Measurements from ENCODE around the gene RFK.
"Not testable (repeated sequence)": the region's sequence is repeated elsewhere in the genome, so short reads cannot be mapped to it uniquely, and the experiment has no call there.

Gene RFK

GRCh38 chr9:76394195-76394959 lies at the start of gene RFK:
Gene RFK, minus strand, starts transcription at chr9:76394426. Its CDS starts 255 bp downstream, at chr9:76394171.
- DNase-seq: peak; percentile 90

GRCh38 chr9:76443887-76444286 lies 49.7 kb upstream of the RFK start:
- no peak for DNase-seq

DNA sequence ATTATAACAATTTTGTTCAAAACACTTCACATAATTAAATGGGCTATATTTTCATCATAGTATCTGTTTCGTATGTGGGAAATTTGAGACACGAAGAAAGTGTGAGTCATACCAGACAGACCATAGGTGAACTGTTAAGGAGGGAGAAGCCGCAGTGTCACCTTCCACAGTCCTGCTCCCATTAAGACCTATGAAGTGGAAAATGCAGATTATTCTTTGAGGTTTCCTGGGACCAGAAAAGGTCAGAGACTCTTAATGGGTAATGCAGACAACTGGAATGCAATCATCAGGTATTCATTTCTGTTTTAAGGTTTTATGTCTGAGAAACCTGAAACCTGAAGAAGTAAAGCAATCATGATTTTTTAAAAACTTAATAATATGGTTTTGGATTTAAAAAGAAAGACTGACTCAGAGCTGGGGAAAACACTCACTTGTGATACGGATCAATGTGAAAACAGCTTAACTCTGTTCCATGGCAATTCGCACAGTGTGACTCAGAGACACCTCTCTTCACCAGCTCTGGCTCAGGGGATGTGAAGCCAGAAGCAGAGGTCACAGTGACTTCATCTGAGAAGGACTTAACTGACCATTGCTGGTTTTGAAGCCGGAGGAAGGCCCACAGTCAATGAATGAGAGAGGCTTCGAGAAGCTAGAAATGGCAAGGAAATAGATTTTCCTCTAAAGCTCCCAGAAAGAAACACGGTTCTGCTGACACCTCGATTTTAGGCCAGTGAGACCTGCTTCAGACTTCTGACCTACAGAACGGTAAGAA lies 47.5 kb upstream of the RFK start:
- DNase-seq: peak; percentile 70

- peak; percentile 21 for DNase-seq
Observed at GRCh38 chr9:76438841-76439588, 44.8 kb upstream of the RFK start.

- not testable (repeated sequence) for DNase-seq
Observed at GRCh38 chr9:76437017-76437699, 42.9 kb upstream of the RFK start.

DNA sequence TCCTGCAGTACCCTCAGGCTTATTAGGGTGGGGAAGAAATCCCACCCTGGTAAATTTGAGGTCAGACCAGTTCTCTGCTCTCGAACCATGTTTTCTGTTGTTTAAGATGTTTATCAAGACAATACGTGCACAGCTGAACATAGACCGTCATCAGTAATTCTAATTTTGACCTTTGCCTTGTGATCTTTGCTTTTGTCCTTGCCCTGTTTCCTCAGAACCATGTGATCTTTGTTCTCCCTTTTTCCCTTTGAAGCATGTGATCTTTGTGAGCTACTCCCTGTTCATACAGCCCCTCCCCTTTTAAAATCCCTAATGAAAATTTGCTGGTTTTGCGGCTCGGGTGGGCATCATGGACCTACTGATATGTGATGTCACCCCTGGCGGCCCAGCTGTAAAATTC lies 40.7 kb upstream of the RFK start:
- DNase-seq: not testable (repeated sequence)

DNA sequence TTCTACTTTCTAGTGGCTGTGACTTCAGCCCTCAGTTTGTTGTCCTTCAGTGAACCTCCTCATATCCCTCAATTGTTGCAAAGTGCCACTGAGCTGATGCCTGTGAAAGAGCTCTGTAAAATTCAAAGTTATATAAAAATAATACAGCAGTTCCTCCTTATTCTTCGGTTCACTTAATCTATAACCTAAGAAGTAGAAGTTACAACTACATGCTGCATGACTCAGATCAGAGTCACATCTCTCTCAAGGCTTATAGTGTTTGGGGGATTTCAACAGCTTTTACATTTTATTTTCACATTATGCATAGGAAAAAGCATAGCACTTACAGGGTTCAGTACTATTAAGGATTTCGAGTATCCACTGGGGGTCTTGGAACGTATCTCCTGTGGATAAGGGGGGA lies 39.6 kb upstream of the RFK start:
- no peak for DNase-seq

- DNase-seq: no peak
Observed at GRCh38 chr9:76433406-76433805, 39.2 kb upstream of the RFK start.

GRCh38 chr9:76431601-76432000 lies 37.4 kb upstream of the RFK start:
- no peak for DNase-seq

DNA sequence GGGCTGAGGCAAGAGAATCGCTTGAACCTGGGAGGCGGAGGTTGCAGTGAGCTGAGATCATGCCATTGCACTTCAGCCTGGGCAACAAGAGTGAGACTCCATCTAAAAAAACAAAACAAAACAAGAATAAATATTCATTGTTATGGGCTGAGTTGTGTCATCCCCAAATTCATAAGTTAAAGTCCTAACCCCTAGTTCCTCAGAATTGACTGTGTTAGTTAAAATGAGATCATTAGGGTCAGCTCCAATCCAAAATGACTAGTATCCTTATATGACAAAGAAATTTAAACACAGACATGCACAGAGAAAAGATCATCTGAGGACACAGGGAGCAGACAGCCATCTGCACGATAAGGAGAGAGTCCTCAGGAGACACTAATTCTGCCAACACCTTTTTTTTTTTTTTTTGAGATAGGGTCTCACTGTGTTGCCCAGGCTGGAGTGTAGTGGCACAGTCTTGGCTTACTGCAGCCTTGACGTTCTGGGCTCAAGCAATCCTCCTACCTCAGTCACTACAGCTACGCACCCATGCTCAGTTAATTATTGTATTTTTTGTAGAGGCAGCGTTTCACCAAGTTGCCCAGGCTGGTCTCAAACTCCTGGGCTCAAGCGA lies 32.7 kb upstream of the RFK start:
- DNase-seq: no peak

- peak; percentile 10 for DNase-seq
Observed at GRCh38 chr9:76425677-76426453, 31.6 kb upstream of the RFK start.

- DNase-seq: no peak
Observed at GRCh38 chr9:76424491-76424890, 30.3 kb upstream of the RFK start.

GRCh38 chr9:76423216-76424177 lies 29.3 kb upstream of the RFK start:
- DNase-seq: no peak

GRCh38 chr9:76419782-76420380 lies 25.7 kb upstream of the RFK start:
- DNase-seq: no peak

DNA sequence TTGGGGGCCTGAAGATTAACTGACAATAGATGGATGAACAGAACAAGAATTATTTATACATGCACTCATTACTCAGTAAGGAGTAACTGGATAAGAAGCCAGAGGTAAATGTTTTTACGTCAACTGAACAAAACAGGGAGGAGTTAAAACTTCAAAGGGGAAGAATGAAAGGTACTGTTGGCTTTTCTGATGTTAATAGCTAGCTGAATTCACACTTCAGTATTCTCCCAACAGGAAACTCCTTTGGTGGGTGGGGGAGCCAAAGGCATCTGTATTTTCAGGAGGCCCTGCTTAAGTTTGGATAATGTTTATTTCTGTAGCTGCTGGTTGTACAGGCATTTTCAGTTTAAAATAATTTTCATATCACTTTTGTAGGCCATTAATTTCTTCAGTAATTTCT lies 23.2 kb upstream of the RFK start:
- no peak for DNase-seq

DNA sequence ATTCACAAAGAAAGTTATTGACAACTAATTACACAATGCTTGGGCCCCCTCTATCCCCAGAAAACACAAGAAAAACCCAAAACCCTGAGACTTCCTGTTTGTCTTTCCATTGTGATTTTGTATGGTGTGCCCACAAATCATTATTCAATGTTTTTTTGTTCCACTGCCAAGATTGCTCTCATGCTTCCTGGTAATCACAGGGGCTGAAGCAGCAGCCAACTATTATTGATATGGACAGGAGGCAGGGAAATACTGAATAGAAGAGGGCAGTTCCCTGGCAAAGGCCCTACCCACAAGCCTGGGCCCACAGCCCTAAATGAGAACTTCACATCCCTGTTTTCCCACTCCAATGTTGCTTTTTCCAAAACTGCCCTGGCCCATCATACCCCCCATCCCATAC lies 21.5 kb upstream of the RFK start:
- no peak for DNase-seq

- DNase-seq: no peak
Observed at GRCh38 chr9:76415154-76415553, 20.9 kb upstream of the RFK start.

DNA sequence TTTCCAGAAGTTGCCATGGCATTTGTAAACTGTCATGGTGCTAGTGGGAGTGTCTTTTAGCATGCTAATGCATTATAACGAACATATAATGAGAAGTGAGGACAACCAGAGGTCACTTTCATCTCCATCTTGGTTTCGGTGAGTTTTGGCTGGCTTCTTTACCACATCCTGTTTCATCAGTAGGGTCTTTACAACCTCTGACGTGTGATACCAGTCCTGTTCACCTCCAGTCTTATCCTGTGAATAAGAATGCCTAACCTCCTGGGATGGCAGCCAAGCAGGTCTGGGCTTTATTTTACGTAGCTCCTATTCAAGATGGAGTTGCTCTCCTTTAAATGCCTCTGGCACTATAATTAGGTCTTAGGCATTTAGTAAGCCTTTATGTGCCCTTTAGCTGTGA lies 20.4 kb upstream of the RFK start:
- DNase-seq: no peak

DNA sequence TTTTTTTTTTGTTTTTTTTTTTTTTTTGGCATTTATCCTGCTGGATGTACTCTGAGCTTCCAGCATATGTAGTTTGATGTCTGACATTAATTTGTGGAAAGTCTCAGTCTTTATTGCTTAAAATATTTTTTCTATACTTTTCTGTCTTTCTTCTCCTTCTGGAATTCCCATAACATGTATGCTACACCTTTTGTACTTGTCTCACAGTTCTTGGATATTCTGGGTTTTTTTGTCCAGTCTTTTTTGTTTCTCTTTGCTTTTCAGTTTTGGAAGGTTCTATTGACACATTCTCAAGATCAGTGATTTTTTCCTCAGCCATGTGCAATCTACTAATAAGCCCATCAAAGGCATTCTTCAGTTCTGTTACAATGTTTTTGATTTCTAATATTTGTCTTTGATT lies 19.4 kb upstream of the RFK start:
- DNase-seq: no peak

- no peak for DNase-seq
Observed at GRCh38 chr9:76412638-76413037, 18.4 kb upstream of the RFK start.
